Measurements from ENCODE around the gene CHIC2. TPM values are rescaled to one million over a fixed set of nuclear protein-coding genes. Genes with fewer than 3 reads are reported as not detected.

CHIC2 gene
- total RNA-seq, 1 donor from 2014 or later, result 12.8 TPM

- H3K27me3 Mint-ChIP-seq (ENCODE audit: insufficient read depth, low read depth), result peaks cover 3% of the 10 kb centered on the region
- H3K9me3 ChIP-seq (ENCODE audit: low read depth), result no peaks in the 10 kb centered on the region
- no peaks in the 10 kb centered on the region for H4K20me1 ChIP-seq (ENCODE audit: low read depth)
- no peak overlapping the region for H3K27ac Mint-ChIP-seq
- H3K79me2 ChIP-seq (ENCODE audit: low read depth), result no peaks in the 10 kb centered on the region
- no peak overlapping the region for H3K27ac ChIP-seq
- H3K9me3 Mint-ChIP-seq, result no peaks in the 10 kb centered on the region
- no peak overlapping the region for H2AFZ ChIP-seq (replicated peaks)
- no peak overlapping the region for H3K4me3 Mint-ChIP-seq
- peaks cover 7% of the 10 kb centered on the region for H3K4me1 ChIP-seq
- no peak overlapping the region for H3K4me3 ChIP-seq
- H3K9ac ChIP-seq, result no peak overlapping the region
- H3K4me1 Mint-ChIP-seq, result peaks cover 3% of the 10 kb centered on the region
- H3K27me3 ChIP-seq, result no peaks in the 10 kb centered on the region
- TF ChIP-seq EZH2phosphoT487 (IDR thresholded peaks at IDR 0.05) (no peak), CTCF (IDR thresholded peaks at IDR 0.05) (no peak), EZH2 (IDR thresholded peaks at IDR 0.05) (no peak)
- H3K36me3 ChIP-seq, result no peaks in the 10 kb centered on the region
- no peak overlapping the region for H3K4me2 ChIP-seq
- no peak for DNase-seq (ENCODE audit: low spot score)
- H3K36me3 Mint-ChIP-seq, result no peaks in the 10 kb centered on the region
- peaks cover 5% of the 10 kb centered on the region for H3F3A ChIP-seq (ENCODE audit: low read depth)
These were observed 73.8 kb downstream of the CHIC2 start for GRCh38 chr4:53990641-53991040.

- H2AFZ ChIP-seq (replicated peaks), result no peak overlapping the region
- no peaks in the 10 kb centered on the region for H3K36me3 Mint-ChIP-seq
- no peaks in the 10 kb centered on the region for H3K9me3 Mint-ChIP-seq
- no peaks in the 10 kb centered on the region for H3K27me3 Mint-ChIP-seq (ENCODE audit: insufficient read depth, low read depth)
- H3K4me2 ChIP-seq, result no peak overlapping the region
- H3K79me2 ChIP-seq (ENCODE audit: low read depth), result no peaks in the 10 kb centered on the region
- H3K9me3 ChIP-seq (ENCODE audit: low read depth), result no peaks in the 10 kb centered on the region
- no peaks in the 10 kb centered on the region for H3K27me3 ChIP-seq
- H3K27ac Mint-ChIP-seq, result no peak overlapping the region
- no peak overlapping the region for H3K4me3 Mint-ChIP-seq
- TF ChIP-seq CTCF (IDR thresholded peaks at IDR 0.05), result no peak
- no peak for TF ChIP-seq EZH2 (IDR thresholded peaks at IDR 0.05)
- TF ChIP-seq EZH2phosphoT487 (IDR thresholded peaks at IDR 0.05), result no peak
- DNase-seq (ENCODE audit: low spot score), result no peak
- H4K20me1 ChIP-seq (ENCODE audit: low read depth), result no peaks in the 10 kb centered on the region
- H3K9ac ChIP-seq, result no peak overlapping the region
- peaks cover 5% of the 10 kb centered on the region for H3F3A ChIP-seq (ENCODE audit: low read depth)
- no peaks in the 10 kb centered on the region for H3K36me3 ChIP-seq
- peaks cover 7% of the 10 kb centered on the region for H3K4me1 ChIP-seq
- no peak overlapping the region for H3K4me3 ChIP-seq
- peaks cover 3% of the 10 kb centered on the region for H3K4me1 Mint-ChIP-seq
- H3K27ac ChIP-seq, result no peak overlapping the region
These were observed 76.6 kb downstream of the CHIC2 start for GRCh38 chr4:53987761-53988171.

GRCh38 chr4:53986062-53986461 lies 78.3 kb downstream of the CHIC2 start:
- H3K4me1 Mint-ChIP-seq, result peaks cover 3% of the 10 kb centered on the region
- H3K27ac Mint-ChIP-seq, result peak overlapping the region; percentile 21
- no peak overlapping the region for H3K4me3 Mint-ChIP-seq
- H3K9me3 Mint-ChIP-seq, result no peaks in the 10 kb centered on the region
- H3K27me3 Mint-ChIP-seq (ENCODE audit: insufficient read depth, low read depth), result peaks cover 3% of the 10 kb centered on the region
- Histone ChIP-seq H3K27me3 (no peaks in the 10 kb centered on the region), H3K4me2 (peak overlapping the region; percentile 2), H3K4me1 (peaks cover 7% of the 10 kb centered on the region), H3K79me2 (ENCODE audit: low read depth) (no peaks in the 10 kb centered on the region), H3K36me3 (no peaks in the 10 kb centered on the region), H2AFZ (replicated peaks) (no peak overlapping the region), H4K20me1 (ENCODE audit: low read depth) (no peaks in the 10 kb centered on the region), H3F3A (ENCODE audit: low read depth) (peaks cover 5% of the 10 kb centered on the region), H3K27ac (no peak overlapping the region), H3K4me3 (no peak overlapping the region), H3K9ac (no peak overlapping the region), H3K9me3 (ENCODE audit: low read depth) (no peaks in the 10 kb centered on the region)
- H3K36me3 Mint-ChIP-seq, result no peaks in the 10 kb centered on the region
- TF ChIP-seq EZH2phosphoT487 (IDR thresholded peaks at IDR 0.05), result peak; percentile 82
- no peak for TF ChIP-seq EZH2 (IDR thresholded peaks at IDR 0.05)
- peak; percentile 36 for DNase-seq (ENCODE audit: low spot score)

DNA sequence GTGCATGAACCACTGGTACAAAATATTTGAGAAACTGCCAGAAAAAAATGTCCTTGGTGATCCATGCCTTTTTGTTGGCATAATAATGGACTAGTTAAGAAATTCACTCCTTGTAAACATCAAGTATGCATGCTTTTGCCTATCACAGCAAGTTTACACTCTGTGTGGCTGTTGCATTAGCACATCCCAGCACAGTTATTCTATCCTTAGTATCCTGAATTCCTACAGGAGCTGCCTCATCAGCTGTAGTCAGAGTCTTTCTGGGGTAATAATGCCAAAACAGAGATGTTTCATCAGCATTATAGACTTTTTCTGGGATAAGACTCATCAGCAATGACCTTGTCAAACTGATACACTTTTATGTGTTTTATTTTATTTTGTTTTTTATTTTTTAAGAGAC lies 82.8 kb downstream of the CHIC2 start:
- Histone ChIP-seq H4K20me1 (ENCODE audit: low read depth) (no peaks in the 10 kb centered on the region), H3K36me3 (no peaks in the 10 kb centered on the region), H3K9ac (no peak overlapping the region), H3K27me3 (no peaks in the 10 kb centered on the region), H3K4me2 (no peak overlapping the region), H3F3A (ENCODE audit: low read depth) (peaks cover 1% of the 10 kb centered on the region), H3K4me1 (peaks cover 7% of the 10 kb centered on the region), H3K4me3 (no peak overlapping the region), H3K9me3 (ENCODE audit: low read depth) (no peaks in the 10 kb centered on the region), H3K79me2 (ENCODE audit: low read depth) (no peaks in the 10 kb centered on the region), H3K27ac (no peak overlapping the region), H2AFZ (replicated peaks) (no peak overlapping the region)
- H3K4me1 Mint-ChIP-seq, result peaks cover 3% of the 10 kb centered on the region
- peaks cover 5% of the 10 kb centered on the region for H3K27me3 Mint-ChIP-seq (ENCODE audit: insufficient read depth, low read depth)
- H3K36me3 Mint-ChIP-seq, result no peaks in the 10 kb centered on the region
- H3K9me3 Mint-ChIP-seq, result no peaks in the 10 kb centered on the region
- no peak for TF ChIP-seq EZH2 (IDR thresholded peaks at IDR 0.05)
- no peak for TF ChIP-seq CTCF (IDR thresholded peaks at IDR 0.05)
- TF ChIP-seq EZH2phosphoT487 (IDR thresholded peaks at IDR 0.05), result no peak
- no peak overlapping the region for H3K4me3 Mint-ChIP-seq
- no peak overlapping the region for H3K27ac Mint-ChIP-seq
- DNase-seq (ENCODE audit: low spot score), result no peak
